ENCODE results near the gene MICOS13.
A peak's percentile ranks its signal among the peaks of the same experiment; 100 is the strongest.

The MICOS13 gene

DNA sequence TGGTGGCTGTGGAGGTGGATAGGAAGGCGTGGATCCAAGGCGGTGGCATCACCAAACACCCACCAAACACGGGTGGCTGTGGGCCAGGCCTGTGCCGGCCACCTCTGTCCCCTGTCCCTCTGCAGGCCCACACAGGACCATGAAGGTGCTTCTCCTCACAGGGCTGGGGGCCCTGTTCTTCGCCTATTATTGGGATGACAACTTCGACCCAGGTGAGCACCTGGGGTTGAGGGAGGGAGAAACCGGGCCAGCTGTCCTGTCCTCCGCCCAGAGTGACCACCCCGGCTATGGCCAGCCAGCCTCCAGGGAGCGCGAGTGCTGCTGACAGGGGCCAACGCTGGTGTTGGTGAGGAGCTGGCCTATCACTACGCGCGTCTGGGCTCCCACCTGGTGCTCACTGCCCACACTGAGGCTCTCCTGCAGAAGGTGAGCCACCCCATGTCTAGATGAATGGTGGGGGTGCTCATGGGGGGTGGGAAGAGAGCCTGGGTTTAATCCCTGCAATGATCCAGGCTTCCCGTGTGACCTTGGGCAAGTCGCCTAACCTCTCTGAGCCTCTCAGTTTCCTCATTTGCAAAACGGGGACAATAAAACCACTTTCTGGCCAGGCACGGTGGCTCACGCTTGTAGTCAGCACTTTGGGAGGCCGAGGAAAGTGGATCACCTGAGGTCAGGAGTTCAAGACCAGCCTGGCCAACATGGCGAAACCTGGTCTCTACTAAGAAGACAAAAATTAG, 4.5 kb upstream of the MICOS13 start:
- DNase-seq = no peak
- Mint-ChIP-seq H3K36me3 (ENCODE audit: low read depth) (peaks cover 6% of the 10 kb centered on the region), H3K4me3 (no peak overlapping the region), H3K4me1 (peaks cover 27% of the 10 kb centered on the region), H3K27ac (no peak overlapping the region), H3K27me3 (ENCODE audit: low read depth, poor library complexity) (peaks cover 6% of the 10 kb centered on the region), H3K9me3 (peaks cover 3% of the 10 kb centered on the region)
- TF ChIP-seq, protein P1, sequence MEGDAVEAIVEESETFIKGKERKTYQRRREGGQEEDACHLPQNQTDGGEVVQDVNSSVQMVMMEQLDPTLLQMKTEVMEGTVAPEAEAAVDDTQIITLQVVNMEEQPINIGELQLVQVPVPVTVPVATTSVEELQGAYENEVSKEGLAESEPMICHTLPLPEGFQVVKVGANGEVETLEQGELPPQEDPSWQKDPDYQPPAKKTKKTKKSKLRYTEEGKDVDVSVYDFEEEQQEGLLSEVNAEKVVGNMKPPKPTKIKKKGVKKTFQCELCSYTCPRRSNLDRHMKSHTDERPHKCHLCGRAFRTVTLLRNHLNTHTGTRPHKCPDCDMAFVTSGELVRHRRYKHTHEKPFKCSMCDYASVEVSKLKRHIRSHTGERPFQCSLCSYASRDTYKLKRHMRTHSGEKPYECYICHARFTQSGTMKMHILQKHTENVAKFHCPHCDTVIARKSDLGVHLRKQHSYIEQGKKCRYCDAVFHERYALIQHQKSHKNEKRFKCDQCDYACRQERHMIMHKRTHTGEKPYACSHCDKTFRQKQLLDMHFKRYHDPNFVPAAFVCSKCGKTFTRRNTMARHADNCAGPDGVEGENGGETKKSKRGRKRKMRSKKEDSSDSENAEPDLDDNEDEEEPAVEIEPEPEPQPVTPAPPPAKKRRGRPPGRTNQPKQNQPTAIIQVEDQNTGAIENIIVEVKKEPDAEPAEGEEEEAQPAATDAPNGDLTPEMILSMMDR (IDR thresholded peaks at IDR 0.05) = no peak

DNA sequence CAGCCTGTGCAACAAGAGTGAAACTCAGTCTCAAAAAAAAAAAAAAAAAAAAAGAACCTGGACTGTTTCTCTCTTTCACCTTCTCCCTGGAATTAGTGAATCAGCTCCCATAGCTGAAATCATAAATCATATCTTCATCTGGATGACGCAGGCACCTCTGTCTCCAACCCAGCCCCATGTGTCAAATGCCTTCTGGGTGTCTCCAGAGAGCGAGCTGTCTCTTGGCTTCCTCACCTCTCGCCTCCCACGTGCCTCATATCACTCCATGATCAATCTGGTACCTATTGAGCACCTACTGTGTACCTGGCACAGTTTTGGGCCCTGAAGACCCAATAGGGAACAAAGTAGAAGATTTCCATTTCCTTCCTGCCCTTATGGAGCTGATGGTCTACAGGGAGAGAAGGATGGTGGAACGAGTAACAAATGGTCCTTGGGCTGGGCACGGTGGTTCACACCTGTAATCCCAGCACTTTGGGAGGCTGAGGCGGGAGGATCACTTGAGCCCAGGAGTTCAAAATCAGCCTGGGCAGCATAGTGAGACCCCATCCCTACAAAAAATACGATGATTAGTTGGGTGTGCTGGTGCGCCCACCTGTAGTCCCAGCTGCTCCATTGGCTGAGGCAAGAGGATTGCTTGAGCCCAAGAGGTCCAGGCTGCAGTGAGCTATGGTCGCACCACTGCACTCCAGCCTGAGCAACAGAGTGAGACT, 3.0 kb upstream of the MICOS13 start:
- no peak for DNase-seq
- TF ChIP-seq, protein P1 (IDR thresholded peaks at IDR 0.05) = no peak
- H3K4me3 Mint-ChIP-seq = peak overlapping the region; percentile 61
- peaks cover 6% of the 10 kb centered on the region for H3K27me3 Mint-ChIP-seq (ENCODE audit: low read depth, poor library complexity)
- H3K4me1 Mint-ChIP-seq = peaks cover 38% of the 10 kb centered on the region
- H3K36me3 Mint-ChIP-seq (ENCODE audit: low read depth) = peaks cover 4% of the 10 kb centered on the region
- H3K27ac Mint-ChIP-seq = no peak overlapping the region
- peaks cover 2% of the 10 kb centered on the region for H3K9me3 Mint-ChIP-seq

DNA sequence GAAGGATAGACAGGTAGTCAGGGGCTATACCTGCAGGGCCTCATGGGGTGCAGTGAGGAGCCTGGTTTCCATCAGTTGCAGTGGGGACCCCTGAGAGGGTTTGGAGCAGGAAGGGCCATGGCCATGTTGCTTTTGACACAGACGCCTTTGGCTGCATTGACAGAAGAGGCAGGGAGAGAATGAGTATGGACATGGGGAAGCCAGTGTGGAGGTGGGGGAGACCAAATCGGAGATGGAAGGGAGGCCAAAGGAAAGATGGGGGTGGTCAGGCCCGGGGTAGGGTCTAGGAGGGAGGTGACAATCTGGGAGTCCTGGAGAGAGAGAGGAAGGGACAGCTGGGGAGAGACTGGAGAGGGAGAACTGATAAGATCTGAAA, 1.8 kb upstream of the MICOS13 start:
- H3K27ac Mint-ChIP-seq = no peak overlapping the region
- H3K4me1 Mint-ChIP-seq = peaks cover 38% of the 10 kb centered on the region
- TF ChIP-seq, protein P1 (IDR thresholded peaks at IDR 0.05) = no peak
- no peaks in the 10 kb centered on the region for H3K36me3 Mint-ChIP-seq (ENCODE audit: low read depth)
- H3K9me3 Mint-ChIP-seq = no peaks in the 10 kb centered on the region
- peak overlapping the region; percentile 91 for H3K4me3 Mint-ChIP-seq
- H3K27me3 Mint-ChIP-seq (ENCODE audit: low read depth, poor library complexity) = peaks cover 6% of the 10 kb centered on the region
- DNase-seq = no peak

DNA sequence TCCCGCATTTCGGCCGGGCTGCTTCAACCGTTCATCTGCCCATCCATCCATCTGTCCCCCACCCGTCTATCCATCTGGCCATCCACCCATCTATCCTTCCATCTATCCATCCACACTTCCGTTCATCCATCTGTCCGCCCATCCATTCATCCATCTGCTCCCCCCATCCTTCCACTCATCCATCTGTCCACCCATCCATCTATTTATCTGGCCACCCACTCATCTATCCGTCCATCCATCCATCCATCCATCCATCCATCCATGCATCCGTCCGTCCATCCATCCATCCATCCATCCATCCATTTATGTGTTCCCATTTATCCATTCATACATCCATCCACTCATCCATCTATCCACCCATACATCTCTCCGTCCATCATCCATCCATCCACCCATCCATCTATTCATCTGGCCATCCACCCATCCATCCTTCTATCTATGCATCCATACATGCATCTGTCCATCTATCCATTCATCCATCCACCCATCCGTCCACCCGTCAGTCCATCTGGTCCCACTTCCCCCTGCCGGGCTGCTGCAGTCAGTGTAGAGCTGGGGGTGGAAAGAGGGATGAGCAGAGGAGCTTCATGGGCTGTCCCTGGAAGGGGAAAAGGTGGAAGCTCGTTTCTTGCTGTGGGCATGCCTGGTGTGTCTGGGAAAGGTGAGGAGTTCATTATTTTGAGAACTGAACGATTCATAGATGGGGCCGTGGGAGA, 1.2 kb upstream of the MICOS13 start:
- Mint-ChIP-seq H3K4me1 (peaks cover 36% of the 10 kb centered on the region), H3K9me3 (no peaks in the 10 kb centered on the region), H3K27ac (peak overlapping the region; percentile 9), H3K36me3 (ENCODE audit: low read depth) (no peaks in the 10 kb centered on the region), H3K27me3 (ENCODE audit: low read depth, poor library complexity) (peaks cover 5% of the 10 kb centered on the region), H3K4me3 (peak overlapping the region; percentile 91)
- no peak for DNase-seq
- TF ChIP-seq, protein P1 (IDR thresholded peaks at IDR 0.05) = no peak

DNA sequence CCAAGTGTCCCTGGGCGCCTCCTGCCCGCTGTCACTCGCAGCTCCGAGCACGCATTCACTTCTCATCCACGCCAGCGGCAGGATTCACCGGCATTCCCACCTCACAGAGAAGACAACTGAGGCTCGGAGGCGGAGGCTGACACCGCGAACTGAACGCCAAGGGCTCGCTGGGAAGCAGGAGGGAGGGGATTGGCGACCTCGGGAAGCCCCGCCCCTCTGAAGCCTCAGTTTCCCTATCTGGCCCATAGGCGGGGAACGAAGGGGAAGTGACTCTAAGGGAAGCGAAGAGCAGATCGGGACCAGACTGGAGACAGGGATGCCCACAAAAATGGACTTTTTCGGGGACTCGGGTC, 256 bp downstream of the MICOS13 start:
- H3K4me1 Mint-ChIP-seq = peaks cover 33% of the 10 kb centered on the region
- H3K27me3 Mint-ChIP-seq (ENCODE audit: low read depth, poor library complexity) = peaks cover 4% of the 10 kb centered on the region
- TF ChIP-seq, protein P1 (IDR thresholded peaks at IDR 0.05) = no peak
- no peak overlapping the region for H3K27ac Mint-ChIP-seq
- no peaks in the 10 kb centered on the region for H3K36me3 Mint-ChIP-seq (ENCODE audit: low read depth)
- peak overlapping the region; percentile 91 for H3K4me3 Mint-ChIP-seq
- DNase-seq = peak; percentile 36
- no peaks in the 10 kb centered on the region for H3K9me3 Mint-ChIP-seq

All from nephron progenitor cell (in vitro differentiated cells).